SH-SY5Y (cell line): ENCODE data around the gene C6orf120.

ENCODE experiments used
- GATA2 ChIP-seq: IDR thresholded peaks from 2 replicates; pipeline ENCODE4 v1.6.1; 2011; ENCODE audit warnings: mild to moderate bottlenecking, low read depth, low read length
- GATA3 ChIP-seq: IDR thresholded peaks from 2 replicates; pipeline ENCODE4 v1.6.1; 2011; ENCODE audit warnings: low read depth, mild to moderate bottlenecking, low read length, moderate library complexity

DNA sequence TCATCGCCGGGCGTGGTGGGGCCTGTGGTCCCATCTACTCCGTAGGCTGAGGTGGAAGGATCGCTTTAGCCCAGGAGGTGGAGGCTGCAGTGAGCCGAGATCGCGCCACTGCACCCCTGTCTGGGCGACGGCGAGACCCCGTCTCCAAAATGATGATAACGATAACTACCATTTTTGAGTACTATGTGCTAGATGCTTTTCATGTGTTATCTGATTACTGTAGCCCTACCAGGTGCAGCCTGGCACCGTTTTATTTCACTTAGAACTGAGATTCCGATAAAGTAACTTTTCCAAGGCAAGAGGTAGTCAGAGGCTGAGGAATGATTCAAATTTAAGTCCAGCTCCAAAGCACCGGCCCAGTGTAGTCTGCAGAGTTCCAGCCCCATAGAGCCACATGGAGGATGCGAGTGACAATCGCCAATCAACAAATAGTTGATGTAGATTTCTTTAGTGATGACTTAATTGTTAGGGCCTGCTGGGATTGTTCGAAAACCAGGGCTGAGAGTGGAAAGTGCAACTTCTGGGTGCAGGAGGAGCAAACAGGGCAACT is 50.2 kb downstream of the C6orf120 start:
- TF ChIP-seq GATA2 (no peak), GATA3 (no peak)
